HG02981 (cell line): ENCODE data around the gene ARFGAP2.
A peak's percentile ranks its signal among the peaks of the same experiment; 100 is the strongest.

Experiments
- ATAC-seq: cut with Tn5 transposase; IDR thresholded peaks from one replicate; pipeline ENCODE4 v1.9.1; 2021; ENCODE audit warnings: mild to moderate bottlenecking, moderate library complexity; ENCODE audit not compliant: unreplicated experiment

The ARFGAP2 gene

DNA sequence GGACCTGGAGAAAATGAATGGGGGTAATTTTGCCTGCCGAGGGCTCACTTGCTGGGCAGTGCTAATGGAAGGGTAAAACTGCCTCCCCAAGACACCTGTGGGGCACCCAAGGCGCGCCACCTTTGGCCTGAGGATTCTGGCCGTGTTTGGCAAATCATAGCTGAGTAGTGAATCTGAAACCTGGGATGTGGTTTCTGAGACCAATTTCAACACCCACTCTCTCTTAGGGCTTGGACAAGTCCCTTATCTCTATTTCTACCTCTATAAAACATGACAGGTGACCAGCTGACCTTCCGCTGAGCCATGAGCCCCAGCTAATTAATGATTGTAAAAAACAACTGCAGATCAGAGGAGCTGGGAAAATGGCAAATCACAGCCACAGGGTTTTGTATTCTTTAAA lies 11.0 kb upstream of the ARFGAP2 start:
- no peak for ATAC-seq

- ATAC-seq: peak; percentile 20
These were observed 10.3 kb upstream of the ARFGAP2 start for GRCh38 chr11:47186700-47187695.

- ATAC-seq: peak; percentile 46
These were observed 9.5 kb upstream of the ARFGAP2 start, which contains the start of gene PACSIN3 for GRCh38 chr11:47186076-47186699. Gene PACSIN3, minus strand, starts transcription at chr11:47186434. Its CDS starts 3,707 bp downstream, at chr11:47182727.

DNA sequence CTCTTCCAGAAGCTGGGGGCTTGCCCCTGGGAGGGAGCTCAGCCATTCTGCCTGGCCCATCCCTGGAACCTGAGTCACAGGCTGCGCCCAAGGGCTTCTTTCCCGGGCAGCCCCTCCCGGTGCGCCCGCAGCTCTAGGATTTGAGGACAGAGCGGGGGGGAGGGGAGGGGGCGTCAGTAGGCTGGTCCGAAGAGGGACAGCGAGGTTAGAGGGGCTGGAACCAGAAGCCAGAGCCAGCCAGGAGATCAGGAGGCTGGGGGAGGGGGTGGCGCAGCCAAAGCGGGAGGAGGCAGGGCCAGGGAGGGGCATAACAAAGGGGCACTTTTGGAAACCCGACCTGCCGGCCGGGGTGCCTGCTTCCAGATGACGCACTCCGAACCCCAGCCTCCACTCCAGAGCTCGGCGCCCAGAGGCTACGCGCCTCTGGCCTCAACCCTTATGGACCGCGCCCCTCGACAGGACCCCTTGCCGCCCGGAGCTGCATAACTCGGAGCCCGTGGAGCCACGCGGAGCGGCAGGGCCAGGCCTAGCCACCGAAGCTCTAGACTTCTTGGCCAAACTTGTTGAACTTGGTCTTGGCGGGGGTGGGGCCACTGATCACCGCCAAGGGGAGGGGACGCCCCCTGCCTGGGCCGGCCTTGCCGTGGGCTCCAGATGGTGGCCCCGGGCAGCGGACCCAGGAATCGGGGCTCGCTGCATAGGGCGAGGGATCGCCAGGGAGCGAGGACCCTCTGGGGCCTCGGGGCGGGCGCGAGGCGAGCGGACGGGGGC lies 8.8 kb upstream of the ARFGAP2 start:
- peak; percentile 11 for ATAC-seq

GRCh38 chr11:47184711-47185304 lies 8.1 kb upstream of the ARFGAP2 start:
- ATAC-seq: no peak

GRCh38 chr11:47183969-47184368 lies 7.3 kb upstream of the ARFGAP2 start:
- no peak for ATAC-seq

DNA sequence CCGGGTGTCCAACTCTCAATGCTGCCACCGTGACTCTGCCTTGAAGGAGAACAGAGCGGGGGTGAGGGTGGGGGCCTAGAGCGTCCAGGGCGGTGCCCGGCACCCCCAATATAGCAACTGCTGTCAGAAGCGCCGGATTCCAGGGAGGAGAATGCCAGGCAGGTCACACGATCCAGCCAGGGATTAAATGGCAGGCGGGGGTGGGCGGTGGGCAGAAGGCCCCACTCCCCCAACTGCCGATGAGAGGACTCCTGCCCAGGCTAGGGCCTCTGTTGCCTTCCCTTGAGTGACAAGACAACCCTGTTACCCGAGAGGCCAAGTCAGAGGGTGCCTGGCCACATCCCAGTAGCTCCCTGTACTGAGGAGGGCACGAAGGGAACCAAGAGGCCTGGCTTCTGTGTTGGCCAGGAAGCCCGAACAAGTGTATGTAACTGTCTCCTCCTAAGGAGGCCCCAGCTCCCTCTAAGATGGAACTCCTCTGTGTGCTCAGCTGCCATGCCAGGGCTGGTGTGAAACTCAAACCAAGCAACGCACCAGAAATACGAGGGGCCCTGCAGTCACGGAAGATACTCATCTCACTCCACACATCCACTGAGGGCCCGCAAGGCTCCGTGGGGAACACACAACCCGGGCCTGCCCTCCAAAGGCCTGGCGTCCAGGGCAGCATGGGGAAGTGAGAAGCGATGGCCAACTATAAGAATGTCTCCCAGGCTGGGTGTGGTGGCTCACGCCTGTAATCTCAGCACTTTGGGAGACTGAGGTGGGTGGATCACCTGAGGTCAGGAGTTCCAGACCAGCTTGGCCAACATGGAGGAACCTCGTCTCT lies 6.6 kb upstream of the ARFGAP2 start:
- no peak for ATAC-seq

DNA sequence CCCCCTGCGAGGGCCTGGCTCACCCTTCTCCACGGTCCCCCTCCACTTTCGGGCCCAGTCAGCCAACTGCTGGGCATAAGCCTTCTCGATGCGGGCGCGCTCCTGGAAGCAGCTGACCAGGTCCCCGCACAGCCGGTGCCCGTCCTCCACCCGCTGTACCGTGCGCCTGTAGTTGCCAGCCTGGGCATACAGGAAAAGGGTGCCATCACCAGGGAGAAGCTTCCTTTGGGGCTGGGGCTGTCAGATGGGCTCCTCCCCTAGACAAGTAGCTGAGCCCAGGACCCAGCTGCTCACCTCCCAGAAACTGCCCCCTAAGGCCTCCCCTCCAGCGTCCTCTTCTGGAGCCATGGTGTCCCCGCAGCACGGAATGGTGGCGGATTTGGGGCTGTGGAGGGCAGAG lies 5.7 kb upstream of the ARFGAP2 start:
- ATAC-seq: no peak

- no peak for ATAC-seq
These were observed 4.6 kb upstream of the ARFGAP2 start for GRCh38 chr11:47181271-47181670.

DNA sequence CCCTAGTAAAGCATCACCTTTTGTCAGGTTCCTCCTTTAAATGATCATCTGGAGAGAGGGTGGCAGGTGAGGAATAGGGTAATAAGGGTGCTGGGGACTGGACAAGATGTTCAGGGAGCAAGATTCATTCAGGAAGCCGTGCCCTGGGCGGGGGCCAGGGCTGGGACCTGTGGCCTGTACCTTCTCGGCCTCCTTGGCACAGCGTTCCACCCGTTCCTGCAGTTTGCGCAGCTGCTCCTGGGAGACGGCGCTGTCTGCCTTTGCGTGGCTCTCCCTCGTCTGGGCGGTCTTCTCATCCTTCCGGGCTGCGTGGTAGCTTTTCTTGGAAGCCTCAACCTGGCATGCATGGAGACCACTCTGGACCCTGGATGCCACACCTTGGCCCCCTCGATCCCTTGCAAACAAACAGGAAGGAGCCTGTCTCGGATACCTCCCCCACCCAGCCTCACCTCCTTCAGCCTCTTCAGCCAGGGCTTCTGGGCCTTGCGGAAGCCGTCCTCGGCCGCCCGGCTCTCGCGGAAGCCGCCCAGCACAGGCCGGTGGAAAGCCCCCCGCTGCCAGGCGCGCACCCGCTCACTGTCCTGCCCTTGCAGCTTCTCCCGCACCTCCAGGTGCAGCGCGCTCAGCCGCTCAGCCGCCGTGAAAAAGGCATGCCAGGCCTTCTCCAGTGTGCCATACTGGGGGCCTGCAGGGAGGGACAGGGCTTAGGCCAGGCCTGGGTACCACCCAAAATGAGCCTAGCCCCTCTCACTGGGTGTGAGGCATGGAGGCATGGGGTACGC lies 3.5 kb upstream of the ARFGAP2 start:
- no peak for ATAC-seq

GRCh38 chr11:47179655-47179991 lies 2.9 kb upstream of the ARFGAP2 start:
- ATAC-seq: no peak

DNA sequence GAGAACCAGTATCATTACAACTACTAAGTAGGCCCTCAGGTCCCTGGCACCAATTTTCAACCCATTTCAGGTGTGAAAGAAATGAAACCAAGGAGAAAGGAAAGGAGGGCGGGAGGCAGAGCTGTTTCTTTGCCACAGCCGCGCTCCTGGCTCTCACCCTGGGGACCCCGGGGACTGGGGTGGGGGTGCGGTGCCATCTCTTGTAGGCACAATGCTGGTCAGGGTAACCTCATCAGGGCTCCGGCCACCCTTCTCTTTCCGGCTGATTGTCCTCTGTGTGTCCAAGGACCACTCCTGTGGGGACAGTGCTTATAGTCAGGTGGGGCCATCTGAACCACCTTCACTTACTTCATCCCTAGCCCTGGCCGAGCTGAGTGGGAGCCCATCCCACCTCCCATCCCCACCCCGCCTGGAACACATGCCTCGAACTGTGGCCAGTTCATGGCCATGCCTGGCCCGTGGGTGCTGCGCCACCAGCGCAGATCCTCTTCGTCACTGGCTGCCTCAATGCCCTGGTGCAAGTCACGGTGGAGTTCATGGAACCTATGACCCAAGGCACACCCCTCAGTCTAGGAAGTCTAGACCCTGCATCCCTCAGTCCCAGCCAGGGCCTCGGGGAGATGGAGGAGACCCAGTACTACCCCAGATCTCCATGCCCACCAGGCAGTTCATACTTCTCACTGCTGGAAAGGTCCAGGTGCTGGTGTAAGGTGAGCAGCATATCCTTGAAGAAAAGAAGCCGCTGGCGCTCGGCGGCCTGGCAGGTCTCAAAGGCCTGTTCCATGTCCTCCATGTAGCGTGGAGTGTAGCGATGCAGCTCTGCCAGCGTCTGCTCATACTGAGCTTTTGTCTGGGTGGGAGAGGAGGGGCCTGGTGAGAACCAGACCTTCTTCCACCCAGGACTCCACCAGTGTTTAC lies 2.3 kb upstream of the ARFGAP2 start:
- ATAC-seq: no peak

DNA sequence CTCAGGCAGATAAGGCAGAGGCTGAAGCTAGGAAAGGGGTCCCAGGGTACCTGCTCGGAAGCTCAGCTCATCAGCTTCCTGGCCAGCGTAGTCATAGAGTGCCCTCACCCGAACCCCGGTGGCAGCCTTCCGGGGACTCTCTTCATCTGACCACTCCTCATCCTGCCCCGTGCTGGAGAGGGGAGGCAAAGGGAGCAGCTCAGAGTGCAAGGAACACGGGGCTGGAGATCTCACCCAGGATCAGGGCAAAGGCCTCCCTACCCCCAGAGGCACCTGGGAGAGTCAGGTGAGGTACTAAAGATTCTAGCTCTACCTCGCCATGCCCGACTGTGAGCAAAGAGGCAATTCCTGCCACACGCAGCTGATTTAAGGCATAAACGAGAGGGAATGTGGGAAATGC lies 1.6 kb upstream of the ARFGAP2 start:
- ATAC-seq: no peak

DNA sequence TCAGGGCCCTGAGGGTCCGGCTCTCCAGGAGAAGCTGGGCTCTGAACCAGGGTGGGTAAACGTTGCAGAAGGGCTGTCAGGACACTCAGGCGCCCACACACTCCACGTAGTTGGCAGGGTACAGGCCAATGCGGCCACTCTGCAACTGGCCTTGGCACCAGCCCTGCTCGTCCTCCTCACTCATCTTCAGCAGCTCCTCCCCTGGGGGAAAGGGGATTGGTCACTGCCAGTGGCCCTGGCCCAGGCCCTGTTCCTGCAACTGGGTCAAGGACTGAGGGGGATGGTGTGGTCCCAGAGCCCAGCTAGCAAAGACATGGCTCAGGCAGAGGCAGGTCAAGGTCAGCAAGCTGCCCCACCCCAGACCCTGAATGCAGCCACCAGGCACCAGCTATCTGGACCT lies 1.2 kb upstream of the ARFGAP2 start:
- no peak for ATAC-seq

DNA sequence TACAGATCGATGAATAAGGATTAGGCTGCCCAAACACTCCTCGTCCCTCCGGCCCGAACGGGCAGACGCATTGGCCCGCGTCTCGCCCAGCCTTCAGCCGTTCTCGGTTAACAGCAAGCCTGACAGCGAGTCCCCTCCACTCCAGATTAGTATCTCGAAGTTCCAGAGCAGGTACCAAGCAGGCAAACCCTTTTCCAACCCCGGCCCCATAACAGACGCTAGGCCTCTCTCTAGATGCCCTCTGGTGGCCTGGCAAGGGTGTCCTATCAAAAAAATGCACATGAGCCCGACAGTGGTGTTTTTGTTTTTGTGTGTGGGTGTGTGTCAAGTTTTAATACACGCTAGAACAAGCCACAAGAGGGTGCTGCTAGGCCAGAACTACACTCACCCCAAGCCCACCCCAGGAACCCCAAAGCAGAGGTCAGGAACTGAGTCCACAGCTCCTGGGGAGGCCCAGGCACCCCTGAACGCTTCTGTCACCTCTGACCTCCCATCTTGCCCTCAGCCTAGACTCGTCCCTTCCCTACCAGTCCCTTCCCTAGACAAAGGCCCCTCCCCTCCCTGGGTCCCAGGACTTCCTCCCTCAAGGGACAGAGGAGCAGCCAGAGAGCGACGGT lies 658 bp upstream of the ARFGAP2 start:
- ATAC-seq: peak; percentile 44

GRCh38 chr11:47175746-47176327 lies 842 bp downstream of the ARFGAP2 start:
- no peak for ATAC-seq

DNA sequence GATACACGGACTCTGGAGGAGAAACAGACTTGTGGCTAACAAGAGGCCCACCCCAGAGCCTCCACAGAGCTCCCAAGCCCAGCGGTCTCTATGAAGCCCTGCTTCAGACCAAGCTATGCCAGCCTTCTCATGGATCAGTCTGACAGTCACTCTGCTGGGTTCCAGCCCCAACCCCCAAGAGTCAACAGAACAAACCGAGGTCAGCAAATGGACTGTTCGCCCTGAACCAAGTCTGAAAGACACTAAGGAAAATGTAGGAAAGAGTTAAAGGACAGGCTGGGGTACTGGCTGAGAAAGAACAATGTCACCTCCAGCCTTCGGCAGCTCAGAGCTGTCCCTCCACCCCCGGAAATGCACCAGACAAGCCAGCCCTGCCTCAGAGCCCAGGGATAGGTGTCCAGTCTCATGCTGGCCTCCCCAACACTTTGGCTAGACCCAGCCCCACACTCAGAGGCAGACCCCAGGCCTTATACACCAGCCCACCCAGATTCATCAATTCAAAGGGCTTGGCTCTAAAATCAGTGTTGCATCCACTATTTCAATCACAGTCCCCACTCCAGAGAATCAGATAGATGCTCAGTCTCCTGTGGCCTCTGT lies 3.8 kb downstream of the ARFGAP2 start:
- ATAC-seq: no peak
